Liver (tissue), 3 donors: ENCODE measurements around the gene FGF1.

ENCODE experiments used
- RXRA ChIP-seq, 2 donors: IDR thresholded peaks; 2 replicates each; pipeline ENCODE4 v1.6.1; 2017 to 2018; ENCODE audit warnings: antibody characterized with exemption in 2 of 2, mild to moderate bottlenecking in 1 of 2
- SP1 ChIP-seq: IDR thresholded peaks from 2 replicates; pipeline ENCODE4 v1.6.1; 2018; ENCODE audit warnings: antibody characterized with exemption, mild to moderate bottlenecking
- TAF1 ChIP-seq: conservative IDR thresholded peaks from 2 replicates; pipeline ENCODE4 v1.6.1; 2016; ENCODE audit warnings: antibody characterized with exemption, mild to moderate bottlenecking
- TF ChIP-seq, protein P1 (sequence below): fragments of 150-350 bp; IDR thresholded peaks from 2 replicates; pipeline ENCODE4 v1.5.1; 2017; ENCODE audit warnings: improper control_type of control experiment, low read depth, low read length; ENCODE audit not compliant: missing input control
- TF ChIP-seq, protein P2 (sequence below): IDR thresholded peaks from 2 replicates; pipeline ENCODE4 v1.6.1; 2016; ENCODE audit warnings: antibody characterized with exemption, mild to moderate bottlenecking
- TF ChIP-seq, protein P3 (sequence below): IDR thresholded peaks from 2 replicates; pipeline ENCODE4 v1.6.1; 2016; ENCODE audit warnings: antibody characterized with exemption
- donor health status: healthy.
- donor health status: healthy.

DNA sequence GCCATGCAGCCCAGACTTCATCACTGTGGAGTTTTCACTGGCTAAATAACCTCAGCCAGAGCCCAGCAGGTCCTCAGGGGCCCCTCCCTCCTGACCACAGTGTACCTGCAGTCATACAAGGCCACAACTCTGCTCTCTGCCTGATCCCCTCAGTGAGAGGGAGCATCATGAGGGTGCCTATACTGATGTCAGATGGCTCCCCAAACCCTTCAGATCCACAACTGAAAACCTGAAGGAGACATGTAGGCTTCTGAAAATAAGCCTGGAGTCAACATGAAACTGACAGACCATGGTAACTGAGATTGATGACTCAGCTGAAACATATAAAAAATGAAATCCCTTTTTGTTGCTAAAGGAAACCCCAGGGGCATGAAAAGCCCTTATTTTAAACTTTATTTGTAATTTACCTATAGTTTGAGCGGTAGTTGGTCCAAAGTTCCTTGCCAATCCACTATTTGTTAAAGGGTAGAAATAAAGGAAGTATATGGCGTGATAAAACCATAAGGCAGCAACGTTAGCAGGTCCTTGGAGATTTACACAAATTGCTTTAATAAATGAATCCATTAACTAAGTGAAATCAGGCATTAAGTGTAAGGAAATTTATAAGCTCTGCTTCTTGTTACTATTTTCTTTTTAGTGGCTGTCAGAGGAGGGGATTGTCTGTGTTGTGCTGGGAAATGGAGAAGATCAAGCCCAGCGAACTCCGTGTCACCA, 68.3 kb downstream of the FGF1 start:
- TF ChIP-seq, protein P1, sequence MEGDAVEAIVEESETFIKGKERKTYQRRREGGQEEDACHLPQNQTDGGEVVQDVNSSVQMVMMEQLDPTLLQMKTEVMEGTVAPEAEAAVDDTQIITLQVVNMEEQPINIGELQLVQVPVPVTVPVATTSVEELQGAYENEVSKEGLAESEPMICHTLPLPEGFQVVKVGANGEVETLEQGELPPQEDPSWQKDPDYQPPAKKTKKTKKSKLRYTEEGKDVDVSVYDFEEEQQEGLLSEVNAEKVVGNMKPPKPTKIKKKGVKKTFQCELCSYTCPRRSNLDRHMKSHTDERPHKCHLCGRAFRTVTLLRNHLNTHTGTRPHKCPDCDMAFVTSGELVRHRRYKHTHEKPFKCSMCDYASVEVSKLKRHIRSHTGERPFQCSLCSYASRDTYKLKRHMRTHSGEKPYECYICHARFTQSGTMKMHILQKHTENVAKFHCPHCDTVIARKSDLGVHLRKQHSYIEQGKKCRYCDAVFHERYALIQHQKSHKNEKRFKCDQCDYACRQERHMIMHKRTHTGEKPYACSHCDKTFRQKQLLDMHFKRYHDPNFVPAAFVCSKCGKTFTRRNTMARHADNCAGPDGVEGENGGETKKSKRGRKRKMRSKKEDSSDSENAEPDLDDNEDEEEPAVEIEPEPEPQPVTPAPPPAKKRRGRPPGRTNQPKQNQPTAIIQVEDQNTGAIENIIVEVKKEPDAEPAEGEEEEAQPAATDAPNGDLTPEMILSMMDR = no peak
- TF ChIP-seq, protein P2, sequence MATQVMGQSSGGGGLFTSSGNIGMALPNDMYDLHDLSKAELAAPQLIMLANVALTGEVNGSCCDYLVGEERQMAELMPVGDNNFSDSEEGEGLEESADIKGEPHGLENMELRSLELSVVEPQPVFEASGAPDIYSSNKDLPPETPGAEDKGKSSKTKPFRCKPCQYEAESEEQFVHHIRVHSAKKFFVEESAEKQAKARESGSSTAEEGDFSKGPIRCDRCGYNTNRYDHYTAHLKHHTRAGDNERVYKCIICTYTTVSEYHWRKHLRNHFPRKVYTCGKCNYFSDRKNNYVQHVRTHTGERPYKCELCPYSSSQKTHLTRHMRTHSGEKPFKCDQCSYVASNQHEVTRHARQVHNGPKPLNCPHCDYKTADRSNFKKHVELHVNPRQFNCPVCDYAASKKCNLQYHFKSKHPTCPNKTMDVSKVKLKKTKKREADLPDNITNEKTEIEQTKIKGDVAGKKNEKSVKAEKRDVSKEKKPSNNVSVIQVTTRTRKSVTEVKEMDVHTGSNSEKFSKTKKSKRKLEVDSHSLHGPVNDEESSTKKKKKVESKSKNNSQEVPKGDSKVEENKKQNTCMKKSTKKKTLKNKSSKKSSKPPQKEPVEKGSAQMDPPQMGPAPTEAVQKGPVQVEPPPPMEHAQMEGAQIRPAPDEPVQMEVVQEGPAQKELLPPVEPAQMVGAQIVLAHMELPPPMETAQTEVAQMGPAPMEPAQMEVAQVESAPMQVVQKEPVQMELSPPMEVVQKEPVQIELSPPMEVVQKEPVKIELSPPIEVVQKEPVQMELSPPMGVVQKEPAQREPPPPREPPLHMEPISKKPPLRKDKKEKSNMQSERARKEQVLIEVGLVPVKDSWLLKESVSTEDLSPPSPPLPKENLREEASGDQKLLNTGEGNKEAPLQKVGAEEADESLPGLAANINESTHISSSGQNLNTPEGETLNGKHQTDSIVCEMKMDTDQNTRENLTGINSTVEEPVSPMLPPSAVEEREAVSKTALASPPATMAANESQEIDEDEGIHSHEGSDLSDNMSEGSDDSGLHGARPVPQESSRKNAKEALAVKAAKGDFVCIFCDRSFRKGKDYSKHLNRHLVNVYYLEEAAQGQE = no peak
- no peak for TF ChIP-seq SP1
- no peak for TF ChIP-seq RXRA (IDR thresholded peaks at IDR 0.05)
- TF ChIP-seq TAF1 = no peak
- TF ChIP-seq, protein P3, sequence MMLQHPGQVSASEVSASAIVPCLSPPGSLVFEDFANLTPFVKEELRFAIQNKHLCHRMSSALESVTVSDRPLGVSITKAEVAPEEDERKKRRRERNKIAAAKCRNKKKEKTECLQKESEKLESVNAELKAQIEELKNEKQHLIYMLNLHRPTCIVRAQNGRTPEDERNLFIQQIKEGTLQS = no peak
